ENCODE measurements around the gene ARPC5L.
"Not testable (repeated sequence)": the region's sequence is repeated elsewhere in the genome, so short reads cannot be mapped to it uniquely, and the experiment has no call there.

Gene ARPC5L

DNA sequence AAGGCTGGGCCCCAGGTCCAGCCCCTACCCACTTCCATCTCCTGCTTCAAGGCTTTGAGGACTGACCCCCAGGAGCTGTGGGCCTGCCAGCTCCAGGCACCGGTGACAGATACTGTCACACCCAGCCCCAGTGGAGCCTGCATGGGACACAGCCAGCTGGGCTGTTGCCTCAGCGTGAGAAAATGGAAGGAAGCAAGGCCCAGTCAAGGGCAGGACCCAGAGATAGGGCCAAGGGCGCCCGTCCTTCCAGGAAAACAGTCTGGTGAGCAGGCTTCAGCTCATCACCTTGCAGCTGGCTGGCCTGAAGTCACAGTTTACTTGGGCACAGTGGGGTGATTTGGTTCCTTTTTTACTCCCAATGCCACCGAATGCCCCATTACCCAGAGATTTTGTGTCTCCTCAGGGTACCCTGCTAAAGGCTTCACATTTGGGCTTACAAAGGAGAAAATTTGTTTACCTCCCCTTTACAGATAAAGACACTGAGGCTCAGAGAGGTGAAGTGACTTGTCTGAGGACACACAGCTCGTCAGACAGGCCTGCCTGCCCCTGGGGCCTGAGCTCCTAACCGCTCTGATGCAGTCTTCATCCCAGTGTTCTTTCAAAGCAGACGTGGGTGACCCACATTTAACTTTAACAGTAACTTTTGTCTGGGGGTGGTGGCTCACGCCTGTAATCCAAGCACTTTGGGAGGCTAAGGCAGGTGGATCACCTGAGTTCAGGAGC, 30.1 kb upstream of the ARPC5L start:
- in situ Hi-C loops (cut with MboI; ENCODE audit: low pct_unique_long_range_greater_than_20kb, low sequenced_read_pairs, unreplicated experiment), result no loop called here
- DNase-seq (ENCODE audit: low spot score), result no peak
- TF ChIP-seq, protein P1, sequence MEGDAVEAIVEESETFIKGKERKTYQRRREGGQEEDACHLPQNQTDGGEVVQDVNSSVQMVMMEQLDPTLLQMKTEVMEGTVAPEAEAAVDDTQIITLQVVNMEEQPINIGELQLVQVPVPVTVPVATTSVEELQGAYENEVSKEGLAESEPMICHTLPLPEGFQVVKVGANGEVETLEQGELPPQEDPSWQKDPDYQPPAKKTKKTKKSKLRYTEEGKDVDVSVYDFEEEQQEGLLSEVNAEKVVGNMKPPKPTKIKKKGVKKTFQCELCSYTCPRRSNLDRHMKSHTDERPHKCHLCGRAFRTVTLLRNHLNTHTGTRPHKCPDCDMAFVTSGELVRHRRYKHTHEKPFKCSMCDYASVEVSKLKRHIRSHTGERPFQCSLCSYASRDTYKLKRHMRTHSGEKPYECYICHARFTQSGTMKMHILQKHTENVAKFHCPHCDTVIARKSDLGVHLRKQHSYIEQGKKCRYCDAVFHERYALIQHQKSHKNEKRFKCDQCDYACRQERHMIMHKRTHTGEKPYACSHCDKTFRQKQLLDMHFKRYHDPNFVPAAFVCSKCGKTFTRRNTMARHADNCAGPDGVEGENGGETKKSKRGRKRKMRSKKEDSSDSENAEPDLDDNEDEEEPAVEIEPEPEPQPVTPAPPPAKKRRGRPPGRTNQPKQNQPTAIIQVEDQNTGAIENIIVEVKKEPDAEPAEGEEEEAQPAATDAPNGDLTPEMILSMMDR (IDR thresholded peaks at IDR 0.05; ENCODE audit: extremely low read depth, insufficient read depth, missing control alignments), result no peak

DNA sequence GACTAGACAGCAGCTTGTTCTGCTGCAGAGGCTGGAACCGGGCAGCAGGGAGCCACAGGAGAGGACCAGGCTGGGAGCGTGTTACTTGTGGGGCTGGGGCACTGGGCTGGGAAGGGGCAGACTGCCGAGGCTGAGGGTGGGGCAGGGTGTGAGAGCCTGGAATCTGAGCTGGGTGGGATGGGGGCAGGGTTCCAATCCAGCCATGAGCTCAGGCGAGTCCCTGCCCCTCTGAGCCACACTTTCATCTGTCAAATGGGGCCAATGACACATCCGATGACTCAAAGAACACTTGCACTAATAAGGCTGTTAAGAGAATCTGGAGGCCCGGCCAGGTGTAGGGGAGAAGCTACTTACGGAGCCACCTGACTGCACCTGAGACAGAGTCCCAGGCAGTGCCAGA, 27.3 kb upstream of the ARPC5L start:
- TF ChIP-seq, protein P1 (IDR thresholded peaks at IDR 0.05; ENCODE audit: extremely low read depth, insufficient read depth, missing control alignments), result no peak
- in situ Hi-C loops (cut with MboI; ENCODE audit: low pct_unique_long_range_greater_than_20kb, low sequenced_read_pairs, unreplicated experiment), result no loop called here
- DNase-seq (ENCODE audit: low spot score), result no peak

DNA sequence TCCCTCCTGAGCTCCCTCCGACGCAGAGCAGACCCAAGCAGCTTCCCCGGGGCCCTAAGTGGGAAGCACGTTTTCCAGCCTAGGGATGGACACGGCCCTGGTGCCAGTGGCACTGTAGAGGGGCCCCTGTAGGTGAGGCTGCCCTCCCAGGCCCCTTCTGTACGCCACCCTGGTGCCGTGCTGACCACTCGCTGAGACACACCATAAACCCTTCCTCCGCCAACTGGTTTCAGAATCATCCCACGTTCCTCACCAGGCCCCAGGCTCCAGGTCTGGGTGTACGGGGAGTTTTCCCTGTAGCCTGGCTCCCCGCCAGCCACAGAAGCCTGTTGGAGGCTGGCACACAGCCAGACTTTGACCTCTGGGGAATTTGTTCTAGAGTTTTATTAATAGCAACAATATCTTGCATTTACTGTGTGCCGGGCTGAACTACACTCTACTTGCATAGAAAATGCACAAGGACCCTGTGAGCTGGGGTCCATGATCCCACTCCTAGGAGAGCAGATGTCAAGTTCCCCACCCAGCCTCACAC, 26.8 kb upstream of the ARPC5L start:
- no peak for DNase-seq (ENCODE audit: low spot score)
- in situ Hi-C loops (cut with MboI; ENCODE audit: low pct_unique_long_range_greater_than_20kb, low sequenced_read_pairs, unreplicated experiment), result no loop called here
- TF ChIP-seq, protein P1 (IDR thresholded peaks at IDR 0.05; ENCODE audit: extremely low read depth, insufficient read depth, missing control alignments), result no peak

DNA sequence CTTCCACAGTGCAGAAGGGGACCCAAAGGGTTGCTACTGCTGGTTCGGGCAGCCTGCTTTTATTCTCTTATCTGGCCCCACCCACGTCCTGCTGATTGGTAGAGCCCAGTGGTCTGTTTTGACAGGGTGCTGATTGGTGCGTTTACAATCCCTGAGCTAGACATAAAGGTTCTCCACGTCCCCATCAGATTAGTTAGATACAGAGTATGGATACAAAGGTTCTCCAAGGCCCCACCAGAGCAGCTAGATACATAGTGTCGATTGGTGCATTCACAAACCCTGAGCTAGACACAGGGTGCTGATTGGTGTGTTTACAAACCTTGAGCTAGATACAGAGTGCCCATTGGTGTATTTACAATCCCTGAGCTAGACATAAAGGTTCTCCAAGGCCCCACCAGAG, 23.8 kb upstream of the ARPC5L start:
- in situ Hi-C loops (cut with MboI; ENCODE audit: low pct_unique_long_range_greater_than_20kb, low sequenced_read_pairs, unreplicated experiment); DNase-seq (ENCODE audit: low spot score): not testable (repeated sequence)

DNA sequence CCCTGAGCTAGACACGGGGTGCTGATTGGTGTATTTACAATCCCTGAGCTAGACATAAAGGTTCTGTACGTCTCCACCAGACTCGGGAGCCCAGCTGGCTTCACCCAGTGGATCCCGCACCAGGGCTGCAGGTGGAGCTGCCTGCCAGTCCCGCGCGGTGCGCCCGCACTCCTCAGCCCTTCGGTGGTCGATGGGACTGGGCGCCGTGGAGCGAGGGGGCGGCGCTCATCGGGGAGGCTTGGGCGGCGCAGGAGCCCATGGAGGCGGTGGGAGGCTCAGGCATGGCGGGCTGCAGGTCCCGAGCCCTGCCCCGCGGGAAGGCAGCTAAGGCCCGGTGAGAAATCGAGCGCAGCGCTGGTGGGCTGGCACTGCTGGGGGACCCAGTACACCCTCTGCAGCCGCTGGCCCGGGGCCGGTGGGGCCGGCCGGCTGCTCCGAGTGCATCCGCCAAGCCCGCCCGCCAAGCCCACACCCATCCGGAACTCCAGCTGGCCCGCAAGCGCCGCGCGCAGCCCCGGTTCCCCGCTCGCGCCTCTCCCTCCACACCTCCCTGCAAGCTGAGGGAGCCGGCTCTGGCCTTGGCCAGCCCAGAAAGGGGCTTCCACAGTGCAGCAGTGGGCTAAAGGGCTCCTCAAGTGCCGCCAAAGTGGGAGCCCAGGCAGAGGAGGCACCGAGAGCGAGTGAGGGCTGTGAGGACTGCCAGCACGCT, 23.2 kb upstream of the ARPC5L start:
- DNase-seq (ENCODE audit: low spot score); in situ Hi-C loops (cut with MboI; ENCODE audit: low pct_unique_long_range_greater_than_20kb, low sequenced_read_pairs, unreplicated experiment): not testable (repeated sequence)

DNA sequence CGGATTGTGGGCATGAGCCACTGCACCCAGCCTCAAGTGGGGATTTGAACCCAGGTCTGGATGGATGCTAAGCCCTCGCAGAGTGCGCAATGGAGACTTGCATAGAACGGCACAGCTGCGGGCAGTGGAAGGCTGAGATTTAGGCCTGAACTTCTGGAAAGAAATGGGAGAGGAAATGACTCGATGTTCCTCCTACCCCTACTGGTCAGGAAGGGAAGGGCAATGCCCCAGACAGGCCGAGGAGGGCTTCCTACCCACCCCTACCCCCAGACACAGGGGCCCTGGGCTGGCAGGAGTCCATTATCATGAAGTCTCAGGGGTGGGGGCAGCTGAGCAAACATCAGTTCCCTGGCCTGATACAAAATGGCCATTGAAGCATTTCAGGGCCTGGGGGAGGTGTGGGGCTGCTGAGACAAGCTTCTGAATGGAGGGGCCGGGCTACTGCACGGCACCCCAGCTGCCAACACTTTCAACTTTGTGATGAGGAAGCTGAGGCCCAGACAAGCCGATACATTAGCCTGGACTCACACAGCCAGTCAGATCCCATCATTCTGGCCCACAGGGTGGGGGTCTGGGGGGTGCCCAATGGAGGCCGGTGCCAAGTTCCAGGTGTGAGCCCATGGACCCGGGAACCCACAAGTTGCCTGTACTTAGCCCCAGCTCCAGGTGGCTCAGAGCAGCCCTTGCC, 22.2 kb upstream of the ARPC5L start:
- TF ChIP-seq, protein P1 (IDR thresholded peaks at IDR 0.05; ENCODE audit: extremely low read depth, insufficient read depth, missing control alignments), result peak; percentile 25
- in situ Hi-C loops (cut with MboI; ENCODE audit: low pct_unique_long_range_greater_than_20kb, low sequenced_read_pairs, unreplicated experiment), result loop anchor here (10.0 kb wide), 1 partner anchor 45 kb away; no protein-coding TSS in a partner anchor
- no peak for DNase-seq (ENCODE audit: low spot score)

DNA sequence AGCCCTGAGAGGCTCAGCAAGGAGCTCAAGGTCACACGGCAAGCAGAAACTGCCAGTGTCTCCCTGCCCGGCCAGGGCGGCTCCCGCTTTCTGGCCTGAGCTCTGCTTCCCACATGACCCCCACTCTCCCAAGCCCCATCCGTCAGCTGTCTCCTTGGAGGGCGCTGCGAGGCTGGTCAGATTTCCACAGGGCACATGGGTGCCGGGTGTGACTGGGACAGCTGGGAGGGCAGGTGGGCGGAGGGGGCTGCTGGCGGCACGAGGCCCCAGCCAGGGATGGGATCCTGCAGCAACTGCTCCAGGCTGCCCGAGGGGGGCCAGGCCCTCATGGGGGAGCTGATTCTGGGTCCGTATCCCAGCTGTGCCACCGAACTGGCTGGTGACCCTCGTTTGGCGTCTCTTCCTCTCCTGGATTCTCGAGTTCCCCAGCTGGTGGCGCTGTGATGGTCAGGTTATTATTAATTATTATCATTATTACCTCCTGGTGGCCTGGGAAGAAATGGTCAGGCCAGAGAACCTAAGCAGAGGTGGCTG, 21.6 kb upstream of the ARPC5L start:
- TF ChIP-seq, protein P1 (IDR thresholded peaks at IDR 0.05; ENCODE audit: extremely low read depth, insufficient read depth, missing control alignments), result peak; percentile 31
- in situ Hi-C loops (cut with MboI; ENCODE audit: low pct_unique_long_range_greater_than_20kb, low sequenced_read_pairs, unreplicated experiment), result loop anchor here (10.0 kb wide), 1 partner anchor 46 kb away; no protein-coding TSS in a partner anchor
- no peak for DNase-seq (ENCODE audit: low spot score)

Measured in GM13977 (cell line).